Measurements from ENCODE around the gene NTRK2. TPM values are rescaled to one million over a fixed set of nuclear protein-coding genes. Genes with fewer than 3 reads are reported as not detected.

Gene NTRK2
- polyA plus RNA-seq, 1 donor, result 1.2 TPM

- Histone ChIP-seq H3K9me3 (ENCODE audit: control insufficient read depth, low read depth, low read length) (no peaks in the 10 kb centered on the region), H3K4me1 (ENCODE audit: control insufficient read depth, insufficient read depth, low read length) (no peaks in the 10 kb centered on the region), H3K27me3 (ENCODE audit: control insufficient read depth, insufficient read depth, low read length) (peaks cover 3% of the 10 kb centered on the region), H3K27ac (ENCODE audit: low read length) (no peak overlapping the region), H3K36me3 (ENCODE audit: control insufficient read depth, insufficient read depth, low read length) (no peaks in the 10 kb centered on the region), H3K4me3 (ENCODE audit: low read length) (no peak overlapping the region)
- WGBS (ENCODE audit: insufficient coverage, low lambda C conversion rate), result 63% methylated on average over 2 of the region's 6 CpGs
- no peak for DNase-seq
Observed at GRCh38 chr9:85045271-85045670, 375.7 kb downstream of the NTRK2 start.

- Histone ChIP-seq H3K4me1 (ENCODE audit: control insufficient read depth, insufficient read depth, low read length) (no peaks in the 10 kb centered on the region), H3K27me3 (ENCODE audit: control insufficient read depth, insufficient read depth, low read length) (no peaks in the 10 kb centered on the region), H3K9me3 (ENCODE audit: control insufficient read depth, low read depth, low read length) (no peaks in the 10 kb centered on the region), H3K36me3 (ENCODE audit: control insufficient read depth, insufficient read depth, low read length) (no peaks in the 10 kb centered on the region), H3K4me3 (ENCODE audit: low read length) (no peak overlapping the region), H3K27ac (ENCODE audit: low read length) (no peak overlapping the region)
- WGBS (ENCODE audit: insufficient coverage, low lambda C conversion rate), result 100% methylated on average over 1 of the region's 4 CpGs
- DNase-seq, result no peak
Observed at GRCh38 chr9:85046475-85046874, 376.9 kb downstream of the NTRK2 start.

GRCh38 chr9:85053206-85053786, 383.8 kb downstream of the NTRK2 start:
- no CpG with 5 or more reads among the region's 2 CpGs for WGBS (ENCODE audit: insufficient coverage, low lambda C conversion rate)
- no peaks in the 10 kb centered on the region for H3K27me3 ChIP-seq (ENCODE audit: control insufficient read depth, insufficient read depth, low read length)
- no peaks in the 10 kb centered on the region for H3K4me1 ChIP-seq (ENCODE audit: control insufficient read depth, insufficient read depth, low read length)
- no peaks in the 10 kb centered on the region for H3K9me3 ChIP-seq (ENCODE audit: control insufficient read depth, low read depth, low read length)
- DNase-seq, result no peak
- no peak overlapping the region for H3K4me3 ChIP-seq (ENCODE audit: low read length)
- no peak overlapping the region for H3K27ac ChIP-seq (ENCODE audit: low read length)
- no peaks in the 10 kb centered on the region for H3K36me3 ChIP-seq (ENCODE audit: control insufficient read depth, insufficient read depth, low read length)

- no peak overlapping the region for H3K27ac ChIP-seq (ENCODE audit: low read length)
- WGBS (ENCODE audit: insufficient coverage, low lambda C conversion rate), result no CpG with 5 or more reads among the region's 4 CpGs
Observed at GRCh38 chr9:85054017-85054416, 384.5 kb downstream of the NTRK2 start.

GRCh38 chr9:85055506-85056202, 386.1 kb downstream of the NTRK2 start:
- Histone ChIP-seq H3K9me3 (ENCODE audit: control insufficient read depth, low read depth, low read length) (no peaks in the 10 kb centered on the region), H3K4me3 (ENCODE audit: low read length) (no peak overlapping the region), H3K36me3 (ENCODE audit: control insufficient read depth, insufficient read depth, low read length) (no peaks in the 10 kb centered on the region), H3K27ac (ENCODE audit: low read length) (no peak overlapping the region), H3K27me3 (ENCODE audit: control insufficient read depth, insufficient read depth, low read length) (no peaks in the 10 kb centered on the region), H3K4me1 (ENCODE audit: control insufficient read depth, insufficient read depth, low read length) (no peaks in the 10 kb centered on the region)
- 86% methylated on average over 1 of the region's 2 CpGs for WGBS (ENCODE audit: insufficient coverage, low lambda C conversion rate)
- no peak for DNase-seq

More at GRCh38 chr9:85054017-85054416, 384.5 kb downstream of the NTRK2 start:
- no peaks in the 10 kb centered on the region for H3K9me3 ChIP-seq (ENCODE audit: control insufficient read depth, low read depth, low read length)
- no peak overlapping the region for H3K4me3 ChIP-seq (ENCODE audit: low read length)
- no peaks in the 10 kb centered on the region for H3K36me3 ChIP-seq (ENCODE audit: control insufficient read depth, insufficient read depth, low read length)
- no peaks in the 10 kb centered on the region for H3K4me1 ChIP-seq (ENCODE audit: control insufficient read depth, insufficient read depth, low read length)
- no peaks in the 10 kb centered on the region for H3K27me3 ChIP-seq (ENCODE audit: control insufficient read depth, insufficient read depth, low read length)
- DNase-seq, result no peak

- DNase-seq, result no peak
- Histone ChIP-seq H3K27ac (ENCODE audit: low read length) (no peak overlapping the region), H3K9me3 (ENCODE audit: control insufficient read depth, low read depth, low read length) (no peaks in the 10 kb centered on the region), H3K36me3 (ENCODE audit: control insufficient read depth, insufficient read depth, low read length) (no peaks in the 10 kb centered on the region), H3K27me3 (ENCODE audit: control insufficient read depth, insufficient read depth, low read length) (no peaks in the 10 kb centered on the region), H3K4me3 (ENCODE audit: low read length) (no peak overlapping the region), H3K4me1 (ENCODE audit: control insufficient read depth, insufficient read depth, low read length) (no peaks in the 10 kb centered on the region)
- no CpG with 5 or more reads among the region's 3 CpGs for WGBS (ENCODE audit: insufficient coverage, low lambda C conversion rate)
Observed at GRCh38 chr9:85056203-85056572, 386.7 kb downstream of the NTRK2 start.

- no CpG with 5 or more reads among the region's 1 CpG for WGBS (ENCODE audit: insufficient coverage, low lambda C conversion rate)
- H3K4me3 ChIP-seq (ENCODE audit: low read length), result no peak overlapping the region
Observed at GRCh38 chr9:85061969-85062368, 392.4 kb downstream of the NTRK2 start.

GRCh38 chr9:85062385-85063022, 393.0 kb downstream of the NTRK2 start:
- no peaks in the 10 kb centered on the region for H3K9me3 ChIP-seq (ENCODE audit: control insufficient read depth, low read depth, low read length)
- no peaks in the 10 kb centered on the region for H3K27me3 ChIP-seq (ENCODE audit: control insufficient read depth, insufficient read depth, low read length)
- WGBS (ENCODE audit: insufficient coverage, low lambda C conversion rate), result no CpG with 5 or more reads among the region's 4 CpGs
- no peak overlapping the region for H3K27ac ChIP-seq (ENCODE audit: low read length)
- H3K4me1 ChIP-seq (ENCODE audit: control insufficient read depth, insufficient read depth, low read length), result no peaks in the 10 kb centered on the region
- no peak overlapping the region for H3K4me3 ChIP-seq (ENCODE audit: low read length)
- H3K36me3 ChIP-seq (ENCODE audit: control insufficient read depth, insufficient read depth, low read length), result no peaks in the 10 kb centered on the region
- no peak for DNase-seq

More at GRCh38 chr9:85061969-85062368, 392.4 kb downstream of the NTRK2 start:
- DNase-seq, result no peak
- Histone ChIP-seq H3K27me3 (ENCODE audit: control insufficient read depth, insufficient read depth, low read length) (no peaks in the 10 kb centered on the region), H3K4me1 (ENCODE audit: control insufficient read depth, insufficient read depth, low read length) (no peaks in the 10 kb centered on the region), H3K27ac (ENCODE audit: low read length) (no peak overlapping the region), H3K36me3 (ENCODE audit: control insufficient read depth, insufficient read depth, low read length) (no peaks in the 10 kb centered on the region), H3K9me3 (ENCODE audit: control insufficient read depth, low read depth, low read length) (no peaks in the 10 kb centered on the region)

- no peaks in the 10 kb centered on the region for H3K9me3 ChIP-seq (ENCODE audit: control insufficient read depth, low read depth, low read length)
- no peak overlapping the region for H3K27ac ChIP-seq (ENCODE audit: low read length)
- DNase-seq, result no peak
- H3K4me3 ChIP-seq (ENCODE audit: low read length), result no peak overlapping the region
- no CpG with 5 or more reads among the region's 1 CpG for WGBS (ENCODE audit: insufficient coverage, low lambda C conversion rate)
- no peaks in the 10 kb centered on the region for H3K27me3 ChIP-seq (ENCODE audit: control insufficient read depth, insufficient read depth, low read length)
- H3K36me3 ChIP-seq (ENCODE audit: control insufficient read depth, insufficient read depth, low read length), result no peaks in the 10 kb centered on the region
- no peaks in the 10 kb centered on the region for H3K4me1 ChIP-seq (ENCODE audit: control insufficient read depth, insufficient read depth, low read length)
Observed at GRCh38 chr9:85064811-85065371, 395.4 kb downstream of the NTRK2 start.

- no peak for DNase-seq
- H3K36me3 ChIP-seq (ENCODE audit: control insufficient read depth, insufficient read depth, low read length), result no peaks in the 10 kb centered on the region
- H3K27ac ChIP-seq (ENCODE audit: low read length), result no peak overlapping the region
- H3K4me1 ChIP-seq (ENCODE audit: control insufficient read depth, insufficient read depth, low read length), result no peaks in the 10 kb centered on the region
- WGBS (ENCODE audit: insufficient coverage, low lambda C conversion rate), result 100% methylated on average over 1 of the region's 3 CpGs
- H3K27me3 ChIP-seq (ENCODE audit: control insufficient read depth, insufficient read depth, low read length), result no peaks in the 10 kb centered on the region
- no peak overlapping the region for H3K4me3 ChIP-seq (ENCODE audit: low read length)
- H3K9me3 ChIP-seq (ENCODE audit: control insufficient read depth, low read depth, low read length), result no peaks in the 10 kb centered on the region
Observed at GRCh38 chr9:85067792-85068191, 398.3 kb downstream of the NTRK2 start.
